HG02571 (cell line): ENCODE data around the gene ZNF438.

Experiments
- ATAC-seq: cut with Tn5 transposase; IDR thresholded peaks from one replicate; pipeline ENCODE4 v1.9.1; 2021; ENCODE audit warnings: mild to moderate bottlenecking, moderate library complexity; ENCODE audit not compliant: unreplicated experiment

Gene ZNF438

GRCh38 chr10:30828164-30828563 lies 203.5 kb downstream of the ZNF438 start:
- no peak for ATAC-seq

GRCh38 chr10:30827531-30828120 lies 204.0 kb downstream of the ZNF438 start:
- ATAC-seq: no peak

- ATAC-seq: no peak
These were observed 205.0 kb downstream of the ZNF438 start for GRCh38 chr10:30826679-30827078.

GRCh38 chr10:30825495-30825894 lies 206.2 kb downstream of the ZNF438 start:
- no peak for ATAC-seq

- no peak for ATAC-seq
These were observed 206.6 kb downstream of the ZNF438 start for GRCh38 chr10:30825022-30825421.

GRCh38 chr10:30823651-30824050 lies 208.0 kb downstream of the ZNF438 start:
- ATAC-seq: no peak

- no peak for ATAC-seq
These were observed 208.8 kb downstream of the ZNF438 start for GRCh38 chr10:30822693-30823465.

GRCh38 chr10:30821994-30822692 lies 209.5 kb downstream of the ZNF438 start:
- ATAC-seq: no peak

GRCh38 chr10:30821261-30821993 lies 210.2 kb downstream of the ZNF438 start:
- no peak for ATAC-seq

- no peak for ATAC-seq
These were observed 211.2 kb downstream of the ZNF438 start for GRCh38 chr10:30820261-30820991.

GRCh38 chr10:30819341-30820181 lies 212.1 kb downstream of the ZNF438 start:
- no peak for ATAC-seq

GRCh38 chr10:30818854-30819253 lies 212.8 kb downstream of the ZNF438 start:
- ATAC-seq: no peak

GRCh38 chr10:30818010-30818660 lies 213.5 kb downstream of the ZNF438 start:
- ATAC-seq: no peak

GRCh38 chr10:30817541-30817940 lies 214.1 kb downstream of the ZNF438 start:
- ATAC-seq: no peak

GRCh38 chr10:30816820-30817171 lies 214.9 kb downstream of the ZNF438 start:
- ATAC-seq: no peak

- ATAC-seq: no peak
These were observed 215.4 kb downstream of the ZNF438 start for GRCh38 chr10:30816159-30816819.

GRCh38 chr10:30813872-30814481 lies 217.7 kb downstream of the ZNF438 start:
- ATAC-seq: no peak
